CD4-positive, alpha-beta memory T cell (primary cell): ENCODE data around the gene EMC9. TPM values are rescaled to one million over a fixed set of nuclear protein-coding genes. Genes with fewer than 3 reads are reported as not detected.

Experiments used
- CTCF ChIA-PET: fragments of 350-600 bp; sonication (Branson Sonifier 250); formaldehyde crosslinking; loops from one replicate; lab custom pipeline; 2021; ENCODE audit warnings: inconsistent platforms; ENCODE audit not compliant: partially characterized antibody; lab: Charles Lee
- POLR2A ChIA-PET: fragments of 350-600 bp; sonication (Branson Sonifier 250); formaldehyde crosslinking; loops from one replicate; lab custom pipeline; 2021; ENCODE audit not compliant: partially characterized antibody; lab: Charles Lee
- DNase-seq, 5 donors: peaks; one replicate each; pipeline versions ENCODE4 v3.0.0 to v3.0.0-alpha.2; 2020 to 2022; ENCODE audit warnings: mixed read lengths in 1 of 5
- H3K27ac ChIP-seq: one replicate; pipeline ENCODE4 v1.7.0; 2013; ENCODE audit warnings: low read depth, low read length
- H3K27me3 ChIP-seq: 2 replicates; pipeline ENCODE4 v1.7.0; 2013; ENCODE audit warnings: mild to moderate bottlenecking, low read length, moderate library complexity; ENCODE audit not compliant: insufficient read depth
- H3K36me3 ChIP-seq: 2 replicates; pipeline ENCODE4 v1.7.0; 2013; ENCODE audit warnings: mild to moderate bottlenecking, low read length, moderate library complexity; ENCODE audit not compliant: insufficient read depth
- H3K4me1 ChIP-seq: 2 replicates; pipeline ENCODE4 v1.7.0; 2013; ENCODE audit warnings: mild to moderate bottlenecking, low read length, moderate library complexity; ENCODE audit not compliant: insufficient read depth
- H3K4me3 ChIP-seq, 2 donors: one replicate each; pipeline ENCODE4 v1.7.0; 2013; ENCODE audit warnings: low read length in 2 of 2, mild to moderate bottlenecking in 1 of 2
- H3K9me3 ChIP-seq, 2 donors: one replicate each; pipeline ENCODE4 v1.7.0; 2013; ENCODE audit warnings: low read length in 2 of 2, control low read depth in 1 of 2; ENCODE audit not compliant: control insufficient read depth in 1 of 2
- H3K27ac Mint-ChIP-seq, 7 donors: one replicate each; pipeline ENCODE4 v1.8.0; 2020 to 2021; ENCODE audit warnings: mixed read lengths in 7 of 7, mild to moderate bottlenecking in 6 of 7, inconsistent platforms in 3 of 7, moderate library complexity in 3 of 7
- H3K27me3 Mint-ChIP-seq, 2 donors: one replicate each; pipeline ENCODE4 v1.8.0; 2020 to 2021; ENCODE audit warnings: mixed read lengths in 2 of 2
- H3K36me3 Mint-ChIP-seq, 2 donors: one replicate each; pipeline ENCODE4 v1.8.0; 2020 to 2021; ENCODE audit warnings: mixed read lengths in 2 of 2, inconsistent platforms in 1 of 2, mild to moderate bottlenecking in 1 of 2
- H3K4me1 Mint-ChIP-seq, 4 donors: one replicate each; pipeline ENCODE4 v1.8.0; 2020 to 2021; ENCODE audit warnings: mixed read lengths in 4 of 4, mild to moderate bottlenecking in 1 of 4
- H3K4me3 Mint-ChIP-seq, 8 donors: one replicate each; pipeline ENCODE4 v1.8.0; 2020 to 2021; ENCODE audit warnings: mixed read lengths in 8 of 8, mild to moderate bottlenecking in 7 of 8, moderate library complexity in 6 of 8, inconsistent platforms in 3 of 8
- H3K9me3 Mint-ChIP-seq, 8 donors: one replicate each; pipeline ENCODE4 v1.8.0; 2020 to 2021; ENCODE audit warnings: mixed read lengths in 8 of 8, mild to moderate bottlenecking in 5 of 8, inconsistent platforms in 3 of 8, moderate library complexity in 1 of 8
- intact Hi-C: fragments of 100-400 bp; cut with micrococcal nuclease; formaldehyde crosslinking; loops from one replicate; pipeline ENCODE4 v1.15.1; 2023
- polyA plus RNA-seq, 2 donors: library from polyadenylated mRNA; unstranded; fragments of 300-500 nt; fragmentation: Illumina TruSeq; gene quantifications; one replicate each; pipeline ENCODE4 v1.2.3, GENCODE V29; 2021
- total RNA-seq, 2 experiments: library from RNA; stranded (reverse); gene quantifications; one replicate each; pipeline ENCODE4 v1.2.3, GENCODE V29; 2021

EMC9 gene
- total and polyA plus RNA-seq, 4 experiments from 2014 or later, result 11.4 to 33.9 (median 23.3) TPM

GRCh38 chr14:24100197-24100981, 41.0 kb downstream of the EMC9 start:
- Histone ChIP-seq H3K4me3 (no peak overlapping the region), H3K4me1 (peaks cover 9% of the 10 kb centered on the region), H3K9me3 (no peaks in the 10 kb centered on the region), H3K27me3 (no peaks in the 10 kb centered on the region), H3K36me3 (peaks cover 28% of the 10 kb centered on the region), H3K27ac (no peak overlapping the region)
- no peaks in the 10 kb centered on the region for H3K27me3 Mint-ChIP-seq
- no peaks in the 10 kb centered on the region for H3K9me3 Mint-ChIP-seq
- CTCF ChIA-PET, result interaction anchor here (1.0 to 11.5 kb wide), 3 partner anchors 7 to 63 kb away, joined by 3 to 412 read pairs (median 5); partner anchors contain the start of gene PCK2
- H3K4me3 Mint-ChIP-seq, result no peak overlapping the region
- H3K4me1 Mint-ChIP-seq, result peaks cover 9 to 14% (median 11%) of the 10 kb centered on the region in 4 donors
- peak overlapping the region in 1 of 7 donors; percentile 13 for H3K27ac Mint-ChIP-seq
- DNase-seq, result no peak
- intact Hi-C loops, result no loop called here
- peaks cover 41 to 46% of the 10 kb centered on the region in 2 donors for H3K36me3 Mint-ChIP-seq
- POLR2A ChIA-PET, result interaction anchor here (1.8 kb wide), 1 partner anchor 13 kb away, joined by 6 read pairs; the partner anchor contains the start of gene DCAF11

- Mint-ChIP-seq H3K27me3 (no peaks in the 10 kb centered on the region), H3K4me1 (peaks cover 12 to 24% (median 17%) of the 10 kb centered on the region in 4 donors), H3K4me3 (no peak overlapping the region), H3K36me3 (peaks cover 37 to 48% of the 10 kb centered on the region in 2 donors), H3K27ac (peak overlapping the region in 3 of 7 donors; percentile 6 to 46 (median 22)), H3K9me3 (no peaks in the 10 kb centered on the region)
- Histone ChIP-seq H3K27ac (no peak overlapping the region), H3K9me3 (no peaks in the 10 kb centered on the region), H3K4me3 (no peak overlapping the region), H3K4me1 (peaks cover 14% of the 10 kb centered on the region), H3K27me3 (no peaks in the 10 kb centered on the region), H3K36me3 (peaks cover 28% of the 10 kb centered on the region)
- ChIA-PET POLR2A (no interaction called here), CTCF (interaction anchor here (11.6 to 12.2 kb wide), 2 partner anchors 6 to 41 kb away, joined by 412 to 475 read pairs; partner anchors contain the start of gene CARMIL3)
- DNase-seq, result no peak
- intact Hi-C loops, result loop anchor here (10.0 kb wide), 1 partner anchor 46 kb away; the partner anchor contains the start of genes EMC9, PSME2 and RNF31
Observed at GRCh38 chr14:24098927-24099813, 42.2 kb downstream of the EMC9 start.

- no peak for DNase-seq
- H3K4me1 ChIP-seq, result peaks cover 19% of the 10 kb centered on the region
- peak overlapping the region in 2 of 7 donors; percentile 47 to 48 for H3K27ac Mint-ChIP-seq
- H3K4me3 ChIP-seq, result no peak overlapping the region
- ChIA-PET CTCF (interaction anchor here (9.8 to 12.2 kb wide), 3 partner anchors 7 to 40 kb away, joined by 168 to 475 read pairs (median 412); partner anchors contain the start of gene CARMIL3), POLR2A (interaction anchor here (0.8 kb wide), 1 partner anchor 38 kb away, joined by 3 read pairs; the partner anchor contains the start of gene PSME1)
- intact Hi-C loops, result loop anchor here (10.0 kb wide), 1 partner anchor 46 kb away; the partner anchor contains the start of genes EMC9, PSME2 and RNF31
- no peaks in the 10 kb centered on the region for H3K27me3 Mint-ChIP-seq
- no peak overlapping the region for H3K4me3 Mint-ChIP-seq
- H3K27ac ChIP-seq, result no peak overlapping the region
- H3K27me3 ChIP-seq, result no peaks in the 10 kb centered on the region
- peaks cover 29 to 44% of the 10 kb centered on the region in 2 donors for H3K36me3 Mint-ChIP-seq
- H3K4me1 Mint-ChIP-seq, result peaks cover 16 to 29% (median 21%) of the 10 kb centered on the region in 4 donors
- peaks cover 25% of the 10 kb centered on the region for H3K36me3 ChIP-seq
- H3K9me3 ChIP-seq, result no peaks in the 10 kb centered on the region
- H3K9me3 Mint-ChIP-seq, result no peaks in the 10 kb centered on the region
Observed at GRCh38 chr14:24098229-24098926, 43.0 kb downstream of the EMC9 start.

- Mint-ChIP-seq H3K9me3 (no peaks in the 10 kb centered on the region), H3K27me3 (no peaks in the 10 kb centered on the region), H3K4me3 (peak overlapping the region in 7 of 8 donors; percentile 49 to 74 (median 70)), H3K4me1 (peaks cover 19 to 42% (median 26%) of the 10 kb centered on the region in 4 donors), H3K36me3 (peaks cover 17 to 35% of the 10 kb centered on the region in 2 donors), H3K27ac (peak overlapping the region in 6 of 7 donors; percentile 29 to 84 (median 60))
- Histone ChIP-seq H3K36me3 (peaks cover 17% of the 10 kb centered on the region), H3K27me3 (no peaks in the 10 kb centered on the region), H3K4me1 (peaks cover 22% of the 10 kb centered on the region), H3K9me3 (no peaks in the 10 kb centered on the region), H3K27ac (no peak overlapping the region), H3K4me3 (no peak overlapping the region)
- POLR2A ChIA-PET, result interaction anchor here (0.6 to 8.8 kb wide), 6 partner anchors 11 to 136 kb away, joined by 3 to 137 read pairs (median 42); partner anchors contain the start of genes CHMP4A, DCAF11, EMC9 and GMPR2
- no peak for DNase-seq
- CTCF ChIA-PET, result interaction anchor here (1.1 to 12.2 kb wide), 5 partner anchors 9 to 237 kb away, joined by 3 to 475 read pairs (median 168); partner anchors contain the start of genes CARMIL3 and IRF9
- intact Hi-C loops, result loop anchor here (10.0 kb wide), 1 partner anchor 48 kb away; the partner anchor contains the start of genes EMC9, PSME2 and RNF31
Observed at GRCh38 chr14:24096545-24097181, 44.7 kb downstream of the EMC9 start.

- no peaks in the 10 kb centered on the region for H3K9me3 ChIP-seq
- DNase-seq, result peak in 3 of 5 donors; percentile 13 to 19 (median 16)
- Mint-ChIP-seq H3K9me3 (no peaks in the 10 kb centered on the region), H3K27ac (peak overlapping the region; percentile 81 to 98 (median 94)), H3K27me3 (no peaks in the 10 kb centered on the region), H3K4me1 (peaks cover 21 to 45% (median 29%) of the 10 kb centered on the region in 4 donors), H3K36me3 (peaks cover 12 to 29% of the 10 kb centered on the region in 2 donors), H3K4me3 (peak overlapping the region; percentile 91 to 100 (median 98))
- H3K27me3 ChIP-seq, result no peaks in the 10 kb centered on the region
- ChIA-PET POLR2A (interaction anchor here (0.8 to 8.8 kb wide), 13 partner anchors 12 to 793 kb away, joined by 3 to 137 read pairs (median 16); partner anchors contain the start of genes CARMIL3, DCAF11, IRF9 and NRL), CTCF (interaction anchor here (0.9 to 12.2 kb wide), 8 partner anchors 10 to 464 kb away, joined by 3 to 475 read pairs (median 20); partner anchors contain the start of genes CARMIL3, DCAF11, IRF9 and NRL)
- peak overlapping the region; percentile 82 to 90 for H3K4me3 ChIP-seq
- intact Hi-C loops, result loop anchor here (10.0 kb wide), 1 partner anchor 49 kb away; the partner anchor contains the start of genes EMC9, PSME2 and RNF31
- H3K27ac ChIP-seq, result peak overlapping the region; percentile 84
- peaks cover 23% of the 10 kb centered on the region for H3K4me1 ChIP-seq
- H3K36me3 ChIP-seq, result peaks cover 17% of the 10 kb centered on the region
Observed at GRCh38 chr14:24095271-24096068, 45.9 kb downstream of the EMC9 start.
